ENCODE data around the gene RGL4. TPM values are rescaled to one million over a fixed set of nuclear protein-coding genes. Genes with fewer than 3 reads are reported as not detected.

Gene RGL4
- total RNA-seq, 3 donors from 2014 or later (not counting 1 experiment from before 2014, with no cell fraction given): 11.6 to 14.5 (median 12.7) TPM

DNA sequence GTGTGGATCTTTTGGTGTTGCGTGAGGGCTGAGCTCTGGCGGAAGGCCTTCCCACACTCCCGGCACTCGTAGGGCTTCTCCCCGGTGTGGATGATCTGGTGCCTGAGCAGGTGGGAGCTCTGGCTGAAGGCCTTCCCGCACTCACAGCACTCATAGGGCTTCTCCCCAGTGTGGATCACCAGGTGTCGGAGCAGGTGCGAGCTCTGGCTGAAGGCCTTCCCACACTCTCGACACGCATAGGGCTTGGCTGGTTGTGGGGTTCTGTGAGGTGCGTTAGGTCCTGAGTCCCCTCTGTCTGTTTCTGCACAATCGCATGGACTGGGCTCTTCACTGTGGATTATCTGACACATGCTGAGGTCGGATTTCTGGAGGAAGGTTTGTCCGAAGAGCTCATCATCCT lies 53.7 kb downstream of the RGL4 start:
- DNase-seq (no peak), ATAC-seq (no peak)
- Histone ChIP-seq H3K27me3 (ENCODE audit: control insufficient read depth, insufficient read depth, low read length) (no peaks in the 10 kb centered on the region), H3K9me3 (ENCODE audit: control insufficient read depth, insufficient read depth, low read length) (no peaks in the 10 kb centered on the region), H3K4me3 (ENCODE audit: low read length) (no peak overlapping the region), H3K4me1 (ENCODE audit: control insufficient read depth, insufficient read depth, low read length) (no peaks in the 10 kb centered on the region), H3K27ac (ENCODE audit: low read length) (no peak overlapping the region), H3K36me3 (ENCODE audit: control insufficient read depth, insufficient read depth, low read length) (peaks cover 28% of the 10 kb centered on the region)
- Mint-ChIP-seq H3K9me3 (no peaks in the 10 kb centered on the region), H3K27me3 (ENCODE audit: low read depth in 2 of 2) (no peaks in the 10 kb centered on the region), H3K36me3 (peaks cover 13% of the 10 kb centered on the region), H3K4me1 (peaks cover 13 to 20% of the 10 kb centered on the region in 2 donors), H3K27ac (no peak overlapping the region), H3K4me3 (no peak overlapping the region)
- WGBS (ENCODE audit: insufficient coverage): 97% methylated on average over 14 of the region's 14 CpGs
- intact Hi-C loops (cut with micrococcal nuclease): no loop called here
- TF ChIP-seq, protein P1, sequence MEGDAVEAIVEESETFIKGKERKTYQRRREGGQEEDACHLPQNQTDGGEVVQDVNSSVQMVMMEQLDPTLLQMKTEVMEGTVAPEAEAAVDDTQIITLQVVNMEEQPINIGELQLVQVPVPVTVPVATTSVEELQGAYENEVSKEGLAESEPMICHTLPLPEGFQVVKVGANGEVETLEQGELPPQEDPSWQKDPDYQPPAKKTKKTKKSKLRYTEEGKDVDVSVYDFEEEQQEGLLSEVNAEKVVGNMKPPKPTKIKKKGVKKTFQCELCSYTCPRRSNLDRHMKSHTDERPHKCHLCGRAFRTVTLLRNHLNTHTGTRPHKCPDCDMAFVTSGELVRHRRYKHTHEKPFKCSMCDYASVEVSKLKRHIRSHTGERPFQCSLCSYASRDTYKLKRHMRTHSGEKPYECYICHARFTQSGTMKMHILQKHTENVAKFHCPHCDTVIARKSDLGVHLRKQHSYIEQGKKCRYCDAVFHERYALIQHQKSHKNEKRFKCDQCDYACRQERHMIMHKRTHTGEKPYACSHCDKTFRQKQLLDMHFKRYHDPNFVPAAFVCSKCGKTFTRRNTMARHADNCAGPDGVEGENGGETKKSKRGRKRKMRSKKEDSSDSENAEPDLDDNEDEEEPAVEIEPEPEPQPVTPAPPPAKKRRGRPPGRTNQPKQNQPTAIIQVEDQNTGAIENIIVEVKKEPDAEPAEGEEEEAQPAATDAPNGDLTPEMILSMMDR (IDR thresholded peaks at IDR 0.05): no peak

- no peak overlapping the region for H3K4me3 Mint-ChIP-seq
- no peak for DNase-seq
- no peaks in the 10 kb centered on the region for H3K9me3 Mint-ChIP-seq
- 79% methylated on average over 6 of the region's 6 CpGs for WGBS (ENCODE audit: insufficient coverage)
- TF ChIP-seq, protein P1 (IDR thresholded peaks at IDR 0.05): no peak
- no peaks in the 10 kb centered on the region for H3K27me3 Mint-ChIP-seq (ENCODE audit: low read depth in 2 of 2)
- Histone ChIP-seq H3K36me3 (ENCODE audit: control insufficient read depth, insufficient read depth, low read length) (peaks cover 28% of the 10 kb centered on the region), H3K4me1 (ENCODE audit: control insufficient read depth, insufficient read depth, low read length) (peaks cover 10% of the 10 kb centered on the region), H3K9me3 (ENCODE audit: control insufficient read depth, insufficient read depth, low read length) (no peaks in the 10 kb centered on the region), H3K4me3 (ENCODE audit: low read length) (no peak overlapping the region), H3K27ac (ENCODE audit: low read length) (no peak overlapping the region), H3K27me3 (ENCODE audit: control insufficient read depth, insufficient read depth, low read length) (no peaks in the 10 kb centered on the region)
- peaks cover 13% of the 10 kb centered on the region for H3K36me3 Mint-ChIP-seq
- intact Hi-C loops (cut with micrococcal nuclease): no loop called here
- ATAC-seq: no peak
- H3K27ac Mint-ChIP-seq: peak overlapping the region in 1 of 2 donors; percentile 58
- peaks cover 26 to 33% of the 10 kb centered on the region in 2 donors for H3K4me1 Mint-ChIP-seq
Observed at GRCh38 chr22:23745791-23746190, 55.0 kb downstream of the RGL4 start.

Other genes starting within 250 kb of the RGL4 start
- not detected for gene IGLL1, start 110.7 kb upstream of the RGL4 start, total RNA-seq
- gene DRICH1, start 58.7 kb upstream of the RGL4 start, total RNA-seq: 1 to 10 TPM; 2.3 to 3.2 (median 3.1) TPM
- 1 to 10 TPM; 7.4 to 9.1 (median 7.7) TPM for gene ZNF70, start 60.1 kb downstream of the RGL4 start, total RNA-seq
- not detected for gene VPREB3, start 63.4 kb downstream of the RGL4 start, total RNA-seq
- gene C22orf15, start 72.0 kb downstream of the RGL4 start, total RNA-seq: not detected
- 10 to 100 TPM in 2 of 3 donors, 1 to 10 TPM in 1; 9.3 to 22.5 (median 13.8) TPM for gene CHCHD10, start 77.0 kb downstream of the RGL4 start, total RNA-seq
- gene MMP11, start 81.8 kb downstream of the RGL4 start, total RNA-seq: 1 to 10 TPM in 1 of 3 donors, under 1 TPM in 2; 0.71 to 1.7 (median 0.91) TPM
- gene SMARCB1, start 96.0 kb downstream of the RGL4 start, total RNA-seq: 10 to 100 TPM; 56.3 to 76.9 (median 69.8) TPM
- gene DERL3, start 148.0 kb downstream of the RGL4 start, total RNA-seq: 10 to 100 TPM in 1 of 3 donors, 1 to 10 TPM in 1, under 1 TPM in 1; 0.88 to 24.5 (median 1.3) TPM
- gene SLC2A11, start 166.9 kb downstream of the RGL4 start, total RNA-seq: 10 to 100 TPM in 2 of 3 donors, 1 to 10 TPM in 1; 9.2 to 14.1 (median 11.8) TPM
- 100 to 1,000 TPM; 115 to 182 (median 133) TPM for gene MIF, start 203.4 kb downstream of the RGL4 start, total RNA-seq